Measurements from ENCODE around the gene ERO1B.

ERO1B gene

DNA sequence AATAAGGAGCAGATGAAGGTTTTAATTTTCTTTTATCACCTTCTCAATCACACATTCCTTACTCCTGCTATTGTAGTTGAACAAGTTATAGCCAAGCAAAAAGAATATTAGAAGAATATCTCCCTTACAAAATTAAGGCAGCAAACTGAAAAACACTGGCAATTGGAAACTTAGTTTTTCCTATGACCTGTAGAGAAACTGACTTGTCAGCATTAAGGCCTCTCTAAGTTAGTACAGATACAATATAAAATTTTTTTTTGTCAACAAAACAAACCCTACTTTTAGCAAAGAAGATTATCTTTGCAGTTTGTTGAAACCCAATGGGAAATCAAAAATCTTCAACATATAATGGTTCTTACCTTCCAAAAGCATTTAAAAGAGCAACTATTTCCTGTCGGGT, 61.3 kb downstream of the ERO1B start:
- no peak for DNase-seq (ENCODE audit: extremely low read depth, insufficient read length)
- H3K27me3 ChIP-seq (replicated peaks; ENCODE audit: control insufficient read depth, insufficient read depth, low read length), result no peaks in the 10 kb centered on the region
- TF ChIP-seq, protein P1, sequence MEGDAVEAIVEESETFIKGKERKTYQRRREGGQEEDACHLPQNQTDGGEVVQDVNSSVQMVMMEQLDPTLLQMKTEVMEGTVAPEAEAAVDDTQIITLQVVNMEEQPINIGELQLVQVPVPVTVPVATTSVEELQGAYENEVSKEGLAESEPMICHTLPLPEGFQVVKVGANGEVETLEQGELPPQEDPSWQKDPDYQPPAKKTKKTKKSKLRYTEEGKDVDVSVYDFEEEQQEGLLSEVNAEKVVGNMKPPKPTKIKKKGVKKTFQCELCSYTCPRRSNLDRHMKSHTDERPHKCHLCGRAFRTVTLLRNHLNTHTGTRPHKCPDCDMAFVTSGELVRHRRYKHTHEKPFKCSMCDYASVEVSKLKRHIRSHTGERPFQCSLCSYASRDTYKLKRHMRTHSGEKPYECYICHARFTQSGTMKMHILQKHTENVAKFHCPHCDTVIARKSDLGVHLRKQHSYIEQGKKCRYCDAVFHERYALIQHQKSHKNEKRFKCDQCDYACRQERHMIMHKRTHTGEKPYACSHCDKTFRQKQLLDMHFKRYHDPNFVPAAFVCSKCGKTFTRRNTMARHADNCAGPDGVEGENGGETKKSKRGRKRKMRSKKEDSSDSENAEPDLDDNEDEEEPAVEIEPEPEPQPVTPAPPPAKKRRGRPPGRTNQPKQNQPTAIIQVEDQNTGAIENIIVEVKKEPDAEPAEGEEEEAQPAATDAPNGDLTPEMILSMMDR (IDR thresholded peaks at IDR 0.05; ENCODE audit: insufficient read depth, low read length, poor library complexity, severe bottlenecking), result no peak

DNA sequence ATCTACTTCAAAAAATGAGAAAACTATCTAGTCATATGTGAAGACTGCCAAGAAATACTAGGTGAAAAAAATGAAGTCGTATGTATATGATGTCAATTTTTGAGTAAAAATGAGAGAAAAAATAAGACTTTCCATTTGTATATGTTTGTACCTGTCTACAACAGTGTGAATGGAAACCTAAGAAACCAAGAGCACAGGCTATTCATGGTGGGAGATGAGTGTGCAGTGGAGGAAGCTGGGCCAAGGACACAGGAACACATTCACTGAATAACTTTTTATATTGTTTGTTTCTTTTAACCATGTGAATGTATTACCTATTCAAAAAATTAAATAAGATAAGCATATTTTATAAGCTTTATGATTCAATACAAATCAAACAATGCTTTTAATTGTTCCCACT, 67.0 kb downstream of the ERO1B start:
- TF ChIP-seq, protein P1 (IDR thresholded peaks at IDR 0.05; ENCODE audit: insufficient read depth, low read length, poor library complexity, severe bottlenecking), result no peak
- Histone ChIP-seq H3K36me3 (ENCODE audit: control insufficient read depth, insufficient read depth, low read length) (peaks cover 3% of the 10 kb centered on the region), H3K27me3 (replicated peaks; ENCODE audit: control insufficient read depth, insufficient read depth, low read length) (no peaks in the 10 kb centered on the region), H3K4me3 (replicated peaks; ENCODE audit: low read depth, low read length) (no peak overlapping the region)
- DNase-seq (ENCODE audit: extremely low read depth, insufficient read length), result no peak

More for the DNA sequence above, 61.3 kb downstream of the ERO1B start:
- Histone ChIP-seq H3K36me3 (ENCODE audit: control insufficient read depth, insufficient read depth, low read length) (peaks cover 4% of the 10 kb centered on the region), H3K4me3 (replicated peaks; ENCODE audit: low read depth, low read length) (no peak overlapping the region)

DNA sequence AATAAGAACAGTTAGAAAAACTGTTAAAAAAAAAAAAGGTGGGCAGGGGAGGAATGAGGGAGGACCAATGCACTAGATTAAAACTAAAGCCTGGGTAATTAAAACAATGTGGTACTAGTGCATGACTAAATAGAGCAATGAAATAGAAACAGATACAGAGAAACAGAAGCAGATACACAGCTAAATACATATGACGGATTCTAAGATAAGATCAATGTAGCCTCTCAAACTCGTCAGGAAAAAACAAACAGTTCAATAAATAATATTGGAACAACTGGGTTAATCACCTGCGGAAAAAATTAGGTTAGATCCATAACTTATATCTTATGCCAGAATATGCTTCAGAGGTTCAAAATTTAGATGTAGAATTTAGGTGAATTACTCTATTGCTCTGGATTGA, 68.2 kb downstream of the ERO1B start:
- Histone ChIP-seq H3K27me3 (replicated peaks; ENCODE audit: control insufficient read depth, insufficient read depth, low read length) (no peaks in the 10 kb centered on the region), H3K4me3 (replicated peaks; ENCODE audit: low read depth, low read length) (no peak overlapping the region), H3K36me3 (ENCODE audit: control insufficient read depth, insufficient read depth, low read length) (peaks cover 3% of the 10 kb centered on the region)
- no peak for DNase-seq (ENCODE audit: extremely low read depth, insufficient read length)
- TF ChIP-seq, protein P1 (IDR thresholded peaks at IDR 0.05; ENCODE audit: insufficient read depth, low read length, poor library complexity, severe bottlenecking), result no peak

DNA sequence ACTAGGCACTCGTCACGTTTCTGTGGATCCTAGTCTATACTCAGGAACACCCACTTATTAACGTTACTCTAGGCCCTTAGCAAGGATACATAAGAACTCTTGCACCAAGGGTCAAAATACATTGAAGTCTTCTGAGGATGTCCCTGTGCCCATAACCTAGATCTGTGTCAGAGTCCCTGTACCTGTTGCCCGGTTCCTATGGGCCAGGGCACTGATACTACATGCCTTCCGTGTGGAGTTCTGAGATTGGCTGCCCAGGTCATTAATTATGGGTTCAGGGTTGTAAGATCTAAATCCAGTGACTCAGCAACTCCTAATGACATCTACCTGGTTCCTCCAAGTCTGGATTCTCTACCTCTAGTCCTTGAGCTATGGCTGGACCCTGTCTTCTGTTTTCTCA, 69.9 kb downstream of the ERO1B start:
- Histone ChIP-seq H3K36me3 (ENCODE audit: control insufficient read depth, insufficient read depth, low read length) (peaks cover 5% of the 10 kb centered on the region), H3K4me3 (replicated peaks; ENCODE audit: low read depth, low read length) (no peak overlapping the region), H3K27me3 (replicated peaks; ENCODE audit: control insufficient read depth, insufficient read depth, low read length) (no peaks in the 10 kb centered on the region)
- DNase-seq (ENCODE audit: extremely low read depth, insufficient read length), result no peak
- TF ChIP-seq, protein P1 (IDR thresholded peaks at IDR 0.05; ENCODE audit: insufficient read depth, low read length, poor library complexity, severe bottlenecking), result no peak

DNA sequence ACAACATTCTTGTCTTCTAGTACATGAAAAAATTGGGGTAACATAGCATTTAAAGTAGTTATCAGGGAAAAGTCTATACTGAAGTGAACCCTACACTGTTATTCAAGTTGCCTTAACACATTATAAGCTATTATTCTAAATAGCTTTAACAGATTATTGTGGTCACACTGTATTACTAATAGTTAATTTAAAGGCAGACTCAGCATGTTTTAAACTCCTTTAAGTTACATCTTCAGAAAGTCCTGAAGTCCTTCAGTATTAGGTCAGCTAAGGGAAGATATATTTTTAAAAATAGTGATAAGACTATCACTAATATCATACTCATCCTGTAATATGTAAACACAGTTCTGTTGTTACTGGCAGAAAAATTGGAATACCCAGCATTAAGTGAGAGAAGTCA, 72.0 kb downstream of the ERO1B start:
- Histone ChIP-seq H3K36me3 (ENCODE audit: control insufficient read depth, insufficient read depth, low read length) (peaks cover 8% of the 10 kb centered on the region), H3K4me3 (replicated peaks; ENCODE audit: low read depth, low read length) (no peak overlapping the region), H3K27me3 (replicated peaks; ENCODE audit: control insufficient read depth, insufficient read depth, low read length) (no peaks in the 10 kb centered on the region)
- TF ChIP-seq, protein P1 (IDR thresholded peaks at IDR 0.05; ENCODE audit: insufficient read depth, low read length, poor library complexity, severe bottlenecking), result no peak
- no peak for DNase-seq (ENCODE audit: extremely low read depth, insufficient read length)

DNA sequence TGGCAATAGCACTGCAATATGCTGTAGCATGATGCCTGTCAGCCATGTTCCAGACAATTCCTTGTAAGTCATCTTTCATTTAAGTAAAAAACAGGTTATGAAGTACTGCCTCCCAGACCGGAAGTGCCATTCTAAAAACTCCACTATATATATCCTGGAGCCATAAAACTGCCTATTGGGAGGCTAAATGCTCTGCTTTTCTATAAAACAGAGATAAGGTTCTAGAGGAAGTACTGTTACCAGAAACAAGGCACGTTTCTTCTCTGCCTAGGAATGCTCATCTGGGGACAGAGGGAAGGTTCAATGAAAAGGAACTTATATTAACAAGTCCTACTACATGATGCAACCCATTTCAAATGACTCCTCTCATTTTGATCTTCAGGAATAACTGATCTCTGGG, 72.6 kb downstream of the ERO1B start:
- H3K36me3 ChIP-seq (ENCODE audit: control insufficient read depth, insufficient read depth, low read length), result peaks cover 8% of the 10 kb centered on the region
- TF ChIP-seq, protein P1 (IDR thresholded peaks at IDR 0.05; ENCODE audit: insufficient read depth, low read length, poor library complexity, severe bottlenecking), result no peak
- H3K27me3 ChIP-seq (replicated peaks; ENCODE audit: control insufficient read depth, insufficient read depth, low read length), result no peaks in the 10 kb centered on the region
- no peak overlapping the region for H3K4me3 ChIP-seq (replicated peaks; ENCODE audit: low read depth, low read length)
- no peak for DNase-seq (ENCODE audit: extremely low read depth, insufficient read length)
